Measurements from ENCODE around the gene KCTD3. TPM values are rescaled to one million over a fixed set of nuclear protein-coding genes. Genes with fewer than 3 reads are reported as not detected.

KCTD3 gene
- total and polyA plus RNA-seq, 2 donors (not counting 3 experiments of a cell fraction or from before 2014, with no cell fraction given), result 19.1 to 28.3 TPM

DNA sequence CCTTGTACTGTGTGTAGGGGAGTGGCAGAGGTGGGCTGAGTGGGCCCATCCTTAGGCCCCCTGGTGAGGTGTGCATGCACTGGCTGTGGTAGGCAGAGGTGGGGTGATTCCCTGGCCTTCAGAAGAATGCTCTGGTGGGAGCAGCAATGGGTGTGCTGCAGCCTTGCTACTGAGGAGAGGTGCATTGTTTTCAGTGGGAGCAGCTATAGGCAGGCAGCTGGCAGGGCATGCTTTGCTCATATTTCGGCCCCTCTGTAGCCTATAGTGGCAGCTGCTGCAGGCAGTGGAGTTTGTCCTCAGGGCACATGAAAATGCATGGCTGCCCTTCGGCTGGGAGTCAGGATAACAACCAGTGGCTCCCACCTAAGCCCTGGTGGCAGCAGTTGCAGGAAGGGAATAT, 10.1 kb upstream of the KCTD3 start:
- POLR2A ChIA-PET, result no interaction called here
- H3K9ac ChIP-seq (replicated peaks; ENCODE audit: extremely low read depth, insufficient read depth, low read length), result no peak overlapping the region
- H3K27ac ChIP-seq (ENCODE audit: insufficient read depth, low read depth, low read length), result no peak overlapping the region
- no peaks in the 10 kb centered on the region for H3K9me1 ChIP-seq (replicated peaks; ENCODE audit: control insufficient read depth, extremely low read depth, insufficient read depth, low read length)
- no peak for FAIRE-seq
- H2AFZ ChIP-seq (ENCODE audit: low read depth, low read length), result no peak overlapping the region
- H3K4me2 ChIP-seq (ENCODE audit: insufficient read depth, low read length), result no peak overlapping the region
- H3K36me3 ChIP-seq (ENCODE audit: control insufficient read depth in 2 of 2, extremely low read depth in 1 of 2, insufficient read depth in 2 of 2, low read length in 2 of 2), result no peaks in the 10 kb centered on the region
- intact Hi-C loops (cut with micrococcal nuclease) (no loop called here), dilution Hi-C loops (cut with MboI; ENCODE audit: extremely low pct_ligation_motif_present, low sequenced_read_pairs) (no loop called here)
- CTCF ChIA-PET, result no interaction called here
- no peak for DNase-seq (ENCODE audit: low read depth, low spot score)
- H3K27me3 ChIP-seq (ENCODE audit: control insufficient read depth in 2 of 2, insufficient read depth in 2 of 2, low read length in 2 of 2), result peaks cover 0 to 2% of the 10 kb centered on the region in 2 experiments
- no peak overlapping the region for H3K4me3 ChIP-seq (replicated peaks in 1 of 3; ENCODE audit: insufficient read depth in 1 of 3, low read depth in 1 of 3, low read length in 3 of 3)
- BruUV-seq (replicated peaks), result no TSS peak
- no peaks in the 10 kb centered on the region for H3K9me3 ChIP-seq (replicated peaks; ENCODE audit: control insufficient read depth, insufficient read depth, low read length)
- no peaks in the 10 kb centered on the region for H4K20me1 ChIP-seq (replicated peaks; ENCODE audit: control insufficient read depth, extremely low read depth, insufficient read depth, low read length)
- TF ChIP-seq POLR2AphosphoS5 (IDR thresholded peaks at IDR 0.05; ENCODE audit: insufficient read depth, low read depth, low read length) (no peak), FOS (IDR thresholded peaks at IDR 0.05; ENCODE audit: borderline replicate concordance, insufficient read depth, low read length) (no peak), JUN (IDR thresholded peaks at IDR 0.05; ENCODE audit: borderline replicate concordance, insufficient read depth, insufficient read length, low read depth) (no peak), EZH2 (IDR thresholded peaks at IDR 0.05; ENCODE audit: borderline replicate concordance, low read depth, low read length, severe bottlenecking) (no peak), MYC (IDR thresholded peaks at IDR 0.05; ENCODE audit: low read depth, low read length) (no peak), GATA2 (IDR thresholded peaks at IDR 0.05; ENCODE audit: insufficient read depth, insufficient read length, low read depth, low read length) (no peak), POLR2A (IDR thresholded peaks at IDR 0.05; ENCODE audit: low read depth, low read length) (no peak)
- TF ChIP-seq, protein P1, sequence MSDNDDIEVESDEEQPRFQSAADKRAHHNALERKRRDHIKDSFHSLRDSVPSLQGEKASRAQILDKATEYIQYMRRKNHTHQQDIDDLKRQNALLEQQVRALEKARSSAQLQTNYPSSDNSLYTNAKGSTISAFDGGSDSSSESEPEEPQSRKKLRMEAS (IDR thresholded peaks at IDR 0.05; ENCODE audit: insufficient read depth, insufficient read length), result no peak
- TF ChIP-seq, protein P2, sequence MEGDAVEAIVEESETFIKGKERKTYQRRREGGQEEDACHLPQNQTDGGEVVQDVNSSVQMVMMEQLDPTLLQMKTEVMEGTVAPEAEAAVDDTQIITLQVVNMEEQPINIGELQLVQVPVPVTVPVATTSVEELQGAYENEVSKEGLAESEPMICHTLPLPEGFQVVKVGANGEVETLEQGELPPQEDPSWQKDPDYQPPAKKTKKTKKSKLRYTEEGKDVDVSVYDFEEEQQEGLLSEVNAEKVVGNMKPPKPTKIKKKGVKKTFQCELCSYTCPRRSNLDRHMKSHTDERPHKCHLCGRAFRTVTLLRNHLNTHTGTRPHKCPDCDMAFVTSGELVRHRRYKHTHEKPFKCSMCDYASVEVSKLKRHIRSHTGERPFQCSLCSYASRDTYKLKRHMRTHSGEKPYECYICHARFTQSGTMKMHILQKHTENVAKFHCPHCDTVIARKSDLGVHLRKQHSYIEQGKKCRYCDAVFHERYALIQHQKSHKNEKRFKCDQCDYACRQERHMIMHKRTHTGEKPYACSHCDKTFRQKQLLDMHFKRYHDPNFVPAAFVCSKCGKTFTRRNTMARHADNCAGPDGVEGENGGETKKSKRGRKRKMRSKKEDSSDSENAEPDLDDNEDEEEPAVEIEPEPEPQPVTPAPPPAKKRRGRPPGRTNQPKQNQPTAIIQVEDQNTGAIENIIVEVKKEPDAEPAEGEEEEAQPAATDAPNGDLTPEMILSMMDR (IDR thresholded peaks at IDR 0.05; ENCODE audit: extremely low read depth in 1 of 2, insufficient read depth in 1 of 2, low read depth in 1 of 2, low read length in 2 of 2), result no peak
- H3K79me2 ChIP-seq (ENCODE audit: control insufficient read depth, insufficient read depth, low read length), result no peaks in the 10 kb centered on the region
- H3K4me1 ChIP-seq (ENCODE audit: control insufficient read depth, extremely low read depth, insufficient read depth, low read length), result no peaks in the 10 kb centered on the region
